RWPE1 (cell line): ENCODE results near the gene RNF145.

Experiments
- CTCF ChIA-PET: fragments of 350-600 bp; sonication (Branson Sonifier 250); formaldehyde crosslinking; extraction: SDS; loops from one replicate; lab custom pipeline; 2021; lab: Yijun Ruan, JAX
- POLR2A ChIA-PET: fragments of 400-600 bp; formaldehyde crosslinking; extraction: SDS; loops from one replicate; lab custom pipeline; 2020; ENCODE audit warnings: antibody characterized with exemption; ENCODE audit not compliant: low non-redundant PET; lab: Yijun Ruan, JAX
- DNase-seq: peaks from one replicate; pipeline ENCODE4 v3.0.0; 2012; ENCODE audit warnings: low spot score
- H3K27ac ChIP-seq: fragments of 450-650 bp; 2 replicates; pipeline ENCODE4 v1.5.1; 2017
- CTCF ChIP-seq: fragments of 450-650 bp; conservative IDR thresholded peaks from 2 replicates; pipeline ENCODE4 v1.5.1; 2017; ENCODE audit warnings: low read depth, mild to moderate bottlenecking

RNF145 gene

GRCh38 chr5:159199780-159200179 is 9.6 kb downstream of the RNF145 start:
- no peak overlapping the region for H3K27ac ChIP-seq
- no peak for TF ChIP-seq CTCF
- POLR2A ChIA-PET: no interaction called here
- CTCF ChIA-PET: interaction anchor here (0.6 kb wide), 1 partner anchor 566 kb away, joined by 3 read pairs; no protein-coding TSS in a partner anchor
- DNase-seq: no peak

GRCh38 chr5:159199225-159199624 is 10.1 kb downstream of the RNF145 start:
- TF ChIP-seq CTCF: no peak
- CTCF ChIA-PET: no interaction called here
- POLR2A ChIA-PET: no interaction called here
- no peak overlapping the region for H3K27ac ChIP-seq
- no peak for DNase-seq

- POLR2A ChIA-PET: no interaction called here
- DNase-seq: no peak
- TF ChIP-seq CTCF: no peak
- CTCF ChIA-PET: interaction anchor here (0.6 kb wide), 1 partner anchor 317 kb away, joined by 3 read pairs; no protein-coding TSS in a partner anchor
- no peak overlapping the region for H3K27ac ChIP-seq
Measured at GRCh38 chr5:159198063-159199036, 11.0 kb downstream of the RNF145 start.

- CTCF ChIA-PET: no interaction called here
- DNase-seq: no peak
- H3K27ac ChIP-seq: no peak overlapping the region
- no peak for TF ChIP-seq CTCF
- POLR2A ChIA-PET: no interaction called here
Measured at GRCh38 chr5:159195775-159196174, 13.6 kb downstream of the RNF145 start.

- TF ChIP-seq CTCF: no peak
- POLR2A ChIA-PET: interaction anchor here (0.9 kb wide), 1 partner anchor 18 kb away, joined by 6 read pairs; no protein-coding TSS in a partner anchor
- no peak for DNase-seq
- CTCF ChIA-PET: interaction anchor here (0.6 kb wide), 1 partner anchor 523 kb away, joined by 3 read pairs; no protein-coding TSS in a partner anchor
- H3K27ac ChIP-seq: peak overlapping the region; percentile 48
Measured at GRCh38 chr5:159190170-159190569, 19.2 kb downstream of the RNF145 start.

- ChIA-PET POLR2A (no interaction called here), CTCF (no interaction called here)
- TF ChIP-seq CTCF: no peak
- DNase-seq: no peak
- no peak overlapping the region for H3K27ac ChIP-seq
Measured at GRCh38 chr5:159189310-159189709, 20.0 kb downstream of the RNF145 start.
